ENCODE measurements around the gene MUC5B. TPM values are rescaled to one million over a fixed set of nuclear protein-coding genes. Genes with fewer than 3 reads are reported as not detected.

Gene MUC5B
- total RNA-seq, 1 donor from 2014 or later, result 0.25 TPM

GRCh38 chr11:1260023-1260501 is 37.2 kb downstream of the MUC5B start:
- Histone ChIP-seq H3K4me1 (peaks cover 19% of the 10 kb centered on the region), H3K27me3 (no peaks in the 10 kb centered on the region), H3K36me3 (no peaks in the 10 kb centered on the region), H3K27ac (no peak overlapping the region), H3K4me3 (no peak overlapping the region), H3K9me3 (no peaks in the 10 kb centered on the region)
- TF ChIP-seq CTCF (IDR thresholded peaks at IDR 0.05), result no peak
- no peak for TF ChIP-seq POLR2AphosphoS5 (IDR thresholded peaks at IDR 0.05; ENCODE audit: insufficient read depth in 1 of 2, low read depth in 1 of 2)
- TF ChIP-seq POLR2A (IDR thresholded peaks at IDR 0.05), result no peak
- DNase-seq (ENCODE audit: extremely low spot score in 2 of 2), result no peak
- intact Hi-C loops (cut with DNase I), result no loop called here

GRCh38 chr11:1260620-1261019 is 37.8 kb downstream of the MUC5B start:
- DNase-seq (ENCODE audit: extremely low spot score in 2 of 2), result no peak
- TF ChIP-seq POLR2A (IDR thresholded peaks at IDR 0.05), result no peak
- no peak for TF ChIP-seq CTCF (IDR thresholded peaks at IDR 0.05)
- no peak for TF ChIP-seq POLR2AphosphoS5 (IDR thresholded peaks at IDR 0.05; ENCODE audit: insufficient read depth in 1 of 2, low read depth in 1 of 2)
- peaks cover 19% of the 10 kb centered on the region for H3K4me1 ChIP-seq
- intact Hi-C loops (cut with DNase I), result no loop called here
- no peaks in the 10 kb centered on the region for H3K9me3 ChIP-seq
- H3K4me3 ChIP-seq, result no peak overlapping the region
- no peaks in the 10 kb centered on the region for H3K36me3 ChIP-seq
- H3K27me3 ChIP-seq, result no peaks in the 10 kb centered on the region
- no peak overlapping the region for H3K27ac ChIP-seq

GRCh38 chr11:1261241-1262071 is 38.6 kb downstream of the MUC5B start:
- H3K4me1 ChIP-seq, result peaks cover 19% of the 10 kb centered on the region
- peak overlapping the region; percentile 48 to 49 for H3K4me3 ChIP-seq
- DNase-seq (ENCODE audit: extremely low spot score in 2 of 2), result no peak
- H3K27me3 ChIP-seq, result no peaks in the 10 kb centered on the region
- no peaks in the 10 kb centered on the region for H3K36me3 ChIP-seq
- no peak for TF ChIP-seq POLR2AphosphoS5 (IDR thresholded peaks at IDR 0.05; ENCODE audit: insufficient read depth in 1 of 2, low read depth in 1 of 2)
- intact Hi-C loops (cut with DNase I), result no loop called here
- H3K9me3 ChIP-seq, result no peaks in the 10 kb centered on the region
- H3K27ac ChIP-seq, result no peak overlapping the region

GRCh38 chr11:1262172-1263006 is 39.5 kb downstream of the MUC5B start:
- peak in 1 of 2 donors; percentile 93 for DNase-seq (ENCODE audit: extremely low spot score in 2 of 2)
- intact Hi-C loops (cut with DNase I), result no loop called here

More at GRCh38 chr11:1262172-1263006, 39.5 kb downstream of the MUC5B start:
- peak overlapping the region; percentile 74 for H3K27ac ChIP-seq
- TF ChIP-seq CTCF (IDR thresholded peaks at IDR 0.05) (no peak), POLR2A (IDR thresholded peaks at IDR 0.05) (peak in 1 of 2 donors; percentile 39), POLR2AphosphoS5 (IDR thresholded peaks at IDR 0.05; ENCODE audit: insufficient read depth in 1 of 2, low read depth in 1 of 2) (peak; percentile 46 to 83)
- peak overlapping the region; percentile 48 to 49 for H3K4me3 ChIP-seq
- no peaks in the 10 kb centered on the region for H3K9me3 ChIP-seq
- no peaks in the 10 kb centered on the region for H3K36me3 ChIP-seq
- peaks cover 19% of the 10 kb centered on the region for H3K4me1 ChIP-seq
- no peaks in the 10 kb centered on the region for H3K27me3 ChIP-seq

Measured in vagina (tissue), 2 donors.